Adipose tissue (tissue), 3 donors: Measurements from ENCODE around the gene RANBP1. TPM values are rescaled to one million over a fixed set of nuclear protein-coding genes. Genes with fewer than 3 reads are reported as not detected.
"Not testable (repeated sequence)": the region's sequence is repeated elsewhere in the genome, so short reads cannot be mapped to it uniquely, and the experiment has no call there.

ENCODE experiments used
- H3K27ac ChIP-seq: one replicate; pipeline ENCODE4 v1.5.1; 2013; ENCODE audit warnings: low read depth, low read length
- WGBS, 3 donors: extraction: QIAGEN DNeasy Blood & Tissue Kit; methylation state at CpG; one replicate each; pipeline ENCODE4 v1.1.7; 2013; 5-methylcytosine and 5-hydroxymethylcytosine counted together
- polyA plus RNA-seq, 3 donors: library from polyadenylated mRNA; stranded (reverse); fragments of 200-250 nt; gene quantifications; one replicate each; pipeline ENCODE4 v1.2.3, GENCODE V29; 2013
- donor health status: healthy with polysubstance abuse.
- donor health status: Bipolar disorder and iron deficiency.
- donor health status: healthy.

Gene RANBP1
- 10 to 100 TPM; 42.3 to 94.7 (median 68.2) TPM for polyA plus RNA-seq

GRCh38 chr22:20115691-20116375 is at the start of gene RANBP1:
RANBP1 (plus strand) TSS chr22:20116104; CDS start chr22:20116185, 81 bp downstream.
- WGBS, 3 donors: 52 to 74% (median 73%) methylated on average over 30 of the region's 30 CpGs
- H3K27ac ChIP-seq: peak within 1 kb of the TSS; percentile 40

DNA sequence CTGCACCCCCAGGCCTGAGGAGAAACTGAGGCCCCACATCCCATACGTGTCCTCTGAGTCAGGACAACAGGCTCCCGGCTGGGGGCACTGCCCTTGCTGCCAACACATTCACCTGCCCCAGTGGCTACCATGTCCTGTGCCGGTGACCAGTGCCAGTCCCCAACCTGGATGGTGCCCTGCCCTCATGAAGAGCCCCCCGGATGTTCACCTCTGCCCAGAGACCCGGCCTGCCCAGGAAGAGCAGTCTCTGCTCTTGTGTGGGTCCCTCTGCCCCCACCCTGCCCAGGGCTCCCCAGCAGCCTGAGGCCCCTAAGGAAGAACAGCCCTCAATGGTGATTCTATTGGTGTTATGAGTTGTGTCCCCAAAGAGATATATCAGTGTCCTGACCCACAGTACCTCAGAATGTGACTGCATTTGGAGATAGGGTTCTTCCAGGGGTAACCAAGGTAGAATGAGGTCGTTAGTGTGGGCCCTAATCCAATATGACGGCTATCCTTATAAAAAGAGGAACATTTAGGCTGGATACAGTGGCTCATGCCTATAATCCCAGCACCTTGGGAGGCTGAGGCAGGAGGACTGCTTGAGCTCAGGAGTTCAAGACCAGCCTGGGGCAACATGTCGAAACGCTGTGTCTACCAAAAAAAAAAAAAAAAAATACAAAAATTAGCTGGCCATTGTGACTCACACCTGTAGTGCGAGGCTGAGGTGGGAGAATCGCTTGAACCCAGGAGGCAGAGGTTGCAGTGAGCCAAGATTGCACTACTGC is 49.1 kb upstream of the RANBP1 start:
- H3K27ac ChIP-seq: no peak overlapping the region
- WGBS, 3 donors: 94 to 100% (median 96%) methylated on average over 11 of the region's 11 CpGs

DNA sequence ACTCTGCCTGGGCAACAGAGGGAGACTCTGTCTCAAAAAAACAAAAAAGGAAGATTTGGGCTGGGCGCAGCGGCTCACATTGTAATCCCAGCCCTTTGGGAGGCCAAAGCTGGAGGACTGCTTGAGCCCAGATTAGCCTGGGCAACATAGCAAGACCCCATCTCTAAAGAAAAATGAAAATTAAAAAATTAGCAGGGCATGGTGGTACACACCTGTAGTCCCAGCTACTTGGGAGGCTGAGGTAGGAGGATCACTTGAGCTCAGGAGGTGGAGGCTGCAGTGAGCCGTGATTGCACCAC is 48.6 kb upstream of the RANBP1 start:
- 93 to 100% (median 97%) methylated on average over 3 of the region's 3 CpGs for WGBS, 3 donors
- H3K27ac ChIP-seq: not testable (repeated sequence)

DNA sequence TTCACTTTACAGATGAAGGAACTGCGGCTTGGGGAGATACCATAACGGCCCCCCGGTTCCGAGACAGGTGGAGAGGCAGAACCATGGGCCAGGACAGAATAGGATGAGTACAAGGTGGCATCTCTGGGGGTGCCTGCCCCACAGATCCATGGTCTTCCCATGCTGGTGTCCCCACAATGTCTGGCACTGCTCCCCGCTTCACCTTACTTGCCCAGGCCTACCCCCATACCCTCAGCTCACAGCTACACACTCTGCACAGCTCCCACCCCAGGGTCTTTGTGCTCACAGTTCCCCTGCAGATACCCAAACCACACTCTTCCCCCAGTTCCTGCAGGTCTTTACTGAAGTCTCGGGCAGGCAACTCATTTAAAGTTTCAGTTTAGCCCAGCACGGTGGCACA is 47.3 kb upstream of the RANBP1 start:
- WGBS, 3 donors: 94 to 98% (median 95%) methylated on average over 7 of the region's 7 CpGs
- H3K27ac ChIP-seq: no peak overlapping the region

DNA sequence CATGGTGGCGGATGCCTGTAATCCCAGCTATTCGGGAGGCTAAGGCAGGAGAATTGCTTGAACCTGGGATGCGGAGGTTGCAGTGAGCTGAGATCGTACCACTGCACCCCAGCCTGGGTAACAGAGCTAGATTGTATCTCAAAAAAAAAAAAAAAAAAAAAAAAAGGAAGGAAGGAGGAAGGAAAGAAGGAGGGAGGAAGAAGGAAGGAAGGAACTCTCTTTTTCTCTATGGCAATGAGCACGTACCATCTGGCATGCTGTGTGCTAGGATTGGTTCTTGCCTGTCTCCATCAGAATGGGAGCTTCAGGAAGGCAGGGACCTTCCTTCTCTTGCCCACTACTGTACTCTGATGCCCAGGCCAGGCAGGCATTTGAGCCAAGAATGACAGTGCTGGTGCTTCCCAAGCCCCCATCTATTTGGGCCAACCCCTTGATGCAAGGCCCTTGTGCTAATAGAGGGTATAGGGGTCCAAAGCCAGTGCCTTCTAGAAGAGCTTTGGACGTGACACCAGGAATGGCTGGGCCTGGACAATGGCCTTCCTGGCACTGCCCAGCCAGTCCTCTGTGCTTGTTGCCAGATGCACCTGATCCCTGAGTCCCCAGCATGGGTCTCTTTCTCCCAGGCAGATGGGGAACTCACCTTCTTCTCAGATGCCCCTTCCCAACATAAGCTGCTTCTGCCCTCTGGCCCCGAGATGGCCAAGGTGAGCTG is 46.4 kb upstream of the RANBP1 start:
- WGBS, 3 donors: 81 to 92% (median 87%) methylated on average over 7 of the region's 7 CpGs

GRCh38 chr22:20071524-20071972 is 44.4 kb upstream of the RANBP1 start:
- 87 to 92% (median 88%) methylated on average over 8 of the region's 8 CpGs for WGBS, 3 donors
- H3K27ac ChIP-seq: no peak overlapping the region

More for the DNA sequence above, 46.4 kb upstream of the RANBP1 start:
- H3K27ac ChIP-seq: no peak overlapping the region

- no peak overlapping the region for H3K27ac ChIP-seq
- 58 to 72% (median 72%) methylated on average over 6 of the region's 6 CpGs for WGBS, 3 donors
Measured at GRCh38 chr22:20076627-20077172, 39.2 kb upstream of the RANBP1 start.

DNA sequence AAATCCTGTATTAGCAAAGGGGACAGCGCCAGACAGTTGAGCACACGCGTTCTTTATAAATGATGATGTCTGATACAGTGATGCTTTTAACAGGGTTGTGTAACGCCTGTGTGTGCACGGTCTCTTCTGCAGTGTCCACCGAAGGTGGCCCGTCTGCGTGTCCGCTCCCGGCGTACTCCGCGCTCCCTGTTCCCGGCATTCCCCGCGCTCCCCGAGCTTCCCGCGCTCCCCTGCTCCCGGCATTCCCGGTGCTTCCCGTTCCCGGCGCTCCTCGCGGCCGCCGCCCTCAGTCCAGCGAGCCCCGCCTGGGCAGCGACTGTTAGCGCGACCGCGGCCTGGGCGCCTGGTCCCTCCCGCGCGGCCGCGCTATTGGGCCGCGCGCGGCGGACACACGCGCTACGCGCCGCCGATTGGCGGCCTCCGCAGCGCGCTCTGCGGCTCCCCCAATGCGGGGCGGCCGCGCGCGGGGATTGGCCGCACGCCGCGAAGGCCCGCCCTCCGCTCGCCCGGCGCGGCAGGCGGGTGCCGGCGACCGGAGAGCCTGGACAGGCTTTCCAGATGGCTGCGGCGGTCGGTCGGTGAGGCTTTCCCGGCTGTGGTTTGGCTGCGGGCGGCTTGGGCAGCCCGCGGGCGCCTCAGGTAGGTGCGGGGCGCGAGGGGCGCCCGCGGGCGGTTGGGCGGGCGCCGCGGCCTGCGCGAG is 36.0 kb upstream of the RANBP1 start, which contains the start of gene DGCR8:
Gene DGCR8 (plus strand): TSS at position 497 of the 700 bp plus-strand sequence. CDS start 5,723 bp downstream, outside the sequence.
- 0 to 1% (median 0%) methylated on average over 71 to 100 of the region's 100 CpGs for WGBS, 3 donors
- H3K27ac ChIP-seq: peak within 1 kb of the TSS; percentile 79

DNA sequence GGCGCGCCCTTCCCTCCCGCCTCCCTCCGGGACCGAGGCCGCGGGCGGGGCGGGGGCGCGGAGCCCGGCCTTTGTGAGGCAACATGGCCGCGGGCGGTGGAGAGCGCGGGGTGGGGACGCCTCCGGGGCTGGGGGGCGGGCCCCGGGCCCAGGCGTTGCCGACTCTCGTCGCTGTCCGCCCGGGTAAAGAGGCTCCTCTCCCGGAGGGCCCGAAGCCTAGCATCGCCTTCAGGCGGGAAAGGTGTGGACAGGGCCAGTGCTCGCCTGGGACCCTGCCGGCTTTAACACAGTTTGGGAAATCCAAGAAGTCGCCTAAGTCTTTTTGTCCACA is 35.5 kb upstream of the RANBP1 start:
- H3K27ac ChIP-seq: peak overlapping the region; percentile 79
- 0 to 1% (median 0%) methylated on average over 24 to 34 of the region's 34 CpGs for WGBS, 3 donors

DNA sequence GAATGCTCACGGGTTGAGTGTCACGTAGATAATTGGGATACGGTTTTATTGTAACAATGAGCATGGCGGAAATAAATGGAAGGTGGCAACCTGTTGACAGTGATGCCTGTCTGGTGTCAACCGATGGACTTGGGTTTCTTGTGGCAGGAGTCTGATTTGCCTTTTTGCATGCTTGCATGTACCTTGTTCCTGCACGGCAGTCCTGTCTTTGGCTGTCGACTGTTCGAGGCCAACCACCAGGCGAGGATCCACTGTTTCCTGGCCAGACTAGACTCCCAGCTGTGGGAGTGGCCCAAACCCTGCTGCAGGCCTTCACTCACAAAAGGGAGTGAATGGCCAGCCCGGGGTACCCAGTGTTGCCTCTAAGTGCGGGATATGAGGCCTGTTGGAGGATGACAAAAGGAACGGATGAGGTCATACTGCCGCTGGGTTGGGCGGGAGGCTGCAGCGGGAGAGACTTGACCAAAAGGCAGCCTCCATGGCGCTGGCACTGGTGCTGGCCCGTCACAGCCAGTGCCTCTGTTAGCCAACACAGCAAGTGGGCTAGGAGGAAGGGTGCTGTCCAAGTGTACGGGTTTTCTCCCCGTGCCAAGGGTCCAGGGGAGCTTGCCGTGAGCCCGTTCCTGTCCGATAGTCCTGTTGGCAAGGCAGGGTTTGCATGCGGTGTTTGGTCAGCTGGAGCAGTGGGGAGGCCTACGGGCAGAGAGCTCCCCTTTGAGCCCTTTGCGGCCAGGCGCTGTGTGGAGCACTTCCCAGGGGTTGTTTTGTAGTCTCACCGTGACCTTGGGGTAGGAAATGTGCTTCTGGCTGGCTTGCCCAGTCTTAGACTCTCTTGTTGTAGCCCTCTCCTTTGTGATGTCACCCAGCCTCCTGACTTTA is 34.9 kb upstream of the RANBP1 start:
- H3K27ac ChIP-seq: peak overlapping the region; percentile 79
- WGBS, 3 donors: 8 to 29% (median 20%) methylated on average over 27 of the region's 27 CpGs

- no peak overlapping the region for H3K27ac ChIP-seq
- 76 to 84% (median 78%) methylated on average over 10 of the region's 10 CpGs for WGBS, 3 donors
Measured at GRCh38 chr22:20083157-20083890, 32.6 kb upstream of the RANBP1 start.

GRCh38 chr22:20083891-20084546 is 31.9 kb upstream of the RANBP1 start:
- WGBS, 3 donors: 68 to 71% (median 69%) methylated on average over 10 of the region's 10 CpGs
- no peak overlapping the region for H3K27ac ChIP-seq

DNA sequence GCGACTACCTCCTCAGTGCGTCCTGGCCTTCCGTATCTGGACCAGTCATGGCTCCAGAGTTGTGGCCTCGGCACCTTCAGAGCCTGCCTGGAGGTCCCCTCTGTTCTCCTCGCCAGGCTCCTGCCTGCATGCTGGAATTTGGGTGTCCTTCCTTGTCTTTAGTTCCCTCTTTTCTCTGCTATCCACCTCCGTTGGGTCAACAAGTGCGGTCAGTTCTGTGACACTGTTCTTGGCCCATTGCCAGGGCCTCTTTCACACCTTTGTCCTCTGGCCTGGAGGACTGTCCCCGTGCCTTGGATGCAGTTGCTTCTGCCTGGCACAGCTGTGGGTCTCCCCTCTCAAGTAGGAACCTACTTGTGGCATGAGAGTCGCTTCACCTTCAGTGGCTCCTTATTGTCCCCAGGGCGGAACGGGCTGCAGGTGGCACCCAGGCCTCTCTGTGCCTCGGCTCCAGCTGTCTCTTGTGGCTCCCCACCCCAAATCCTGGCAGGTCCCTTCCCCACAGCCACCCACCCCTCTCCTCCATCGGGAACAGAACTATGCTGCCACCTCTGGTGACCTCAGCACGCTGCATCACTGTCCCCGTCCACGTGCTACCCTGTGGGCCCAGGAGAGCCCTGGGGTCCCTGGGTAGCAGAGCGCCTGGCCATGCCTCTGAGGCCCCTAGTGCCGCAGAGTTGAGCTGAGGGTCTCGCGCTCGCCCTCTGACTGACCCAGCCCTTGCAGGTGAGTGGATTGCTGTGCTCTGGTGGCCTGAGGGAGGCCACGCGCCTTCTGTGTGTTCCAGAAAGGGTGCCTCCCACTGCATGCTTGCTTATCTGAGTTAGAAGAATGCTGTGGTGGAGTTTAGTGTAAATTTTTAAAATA is 31.1 kb upstream of the RANBP1 start:
- 59 to 71% (median 71%) methylated on average over 23 of the region's 23 CpGs for WGBS, 3 donors
- H3K27ac ChIP-seq: no peak overlapping the region

DNA sequence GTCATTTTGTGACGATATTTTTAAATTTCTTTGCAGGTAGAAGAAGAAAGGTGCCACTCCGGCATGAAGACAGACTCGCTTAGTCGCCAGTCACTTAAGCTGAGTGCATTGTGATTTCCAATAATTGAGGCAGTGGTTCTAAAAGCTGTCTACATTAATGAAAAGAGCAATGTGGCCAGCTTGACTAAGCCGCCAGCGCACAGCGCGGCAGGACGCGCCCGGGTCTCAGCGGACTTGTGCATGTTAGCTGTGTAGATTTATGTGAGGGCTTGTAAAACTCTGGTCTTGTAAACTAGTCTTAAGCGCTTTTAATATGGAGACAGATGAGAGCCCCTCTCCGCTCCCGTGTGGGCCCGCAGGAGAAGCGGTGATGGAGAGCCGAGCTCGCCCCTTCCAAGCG is 30.3 kb upstream of the RANBP1 start:
- 92 to 95% (median 93%) methylated on average over 20 of the region's 20 CpGs for WGBS, 3 donors
- no peak overlapping the region for H3K27ac ChIP-seq

DNA sequence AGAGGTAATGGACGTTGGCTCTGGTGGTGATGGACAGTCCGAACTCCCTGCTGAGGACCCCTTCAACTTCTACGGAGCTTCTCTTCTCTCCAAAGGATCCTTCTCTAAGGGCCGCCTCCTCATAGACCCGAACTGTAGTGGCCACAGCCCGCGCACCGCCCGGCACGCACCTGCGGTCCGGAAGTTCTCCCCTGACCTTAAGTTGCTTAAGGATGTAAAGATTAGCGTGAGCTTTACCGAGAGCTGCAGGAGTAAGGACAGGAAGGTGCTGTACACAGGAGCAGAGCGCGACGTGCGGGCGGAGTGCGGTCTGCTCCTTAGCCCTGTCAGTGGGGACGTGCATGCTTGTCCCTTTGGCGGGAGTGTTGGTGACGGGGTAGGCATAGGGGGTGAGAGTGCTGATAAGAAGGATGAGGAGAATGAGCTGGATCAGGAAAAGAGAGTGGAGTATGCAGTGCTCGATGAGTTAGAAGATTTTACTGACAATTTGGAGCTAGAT is 29.8 kb upstream of the RANBP1 start:
- no peak overlapping the region for H3K27ac ChIP-seq
- 92 to 93% (median 93%) methylated on average over 24 of the region's 24 CpGs for WGBS, 3 donors
